Mesothelial cell of epicardium (in vitro differentiated cells): ENCODE measurements around the gene ARL14. TPM values are rescaled to one million over a fixed set of nuclear protein-coding genes. Genes with fewer than 3 reads are reported as not detected.

Experiments used
- DNase-seq, 2 experiments: peaks; one replicate each; pipeline ENCODE4 v3.0.0; 2021; ENCODE audit warnings: low spot score in 2 of 2; ENCODE audit not compliant: unreplicated experiment in 2 of 2
- H3K27ac Mint-ChIP-seq: 2 replicates; pipeline ENCODE4 v1.8.0; 2021; ENCODE audit warnings: mixed read lengths
- H3K27me3 Mint-ChIP-seq: 2 replicates; pipeline ENCODE4 v1.8.0; 2021; ENCODE audit warnings: low read depth, mixed read lengths
- H3K36me3 Mint-ChIP-seq: 2 replicates; pipeline ENCODE4 v1.8.0; 2021; ENCODE audit warnings: mixed read lengths
- H3K4me1 Mint-ChIP-seq: 2 replicates; pipeline ENCODE4 v1.8.0; 2021; ENCODE audit warnings: mixed read lengths
- H3K4me3 Mint-ChIP-seq: 2 replicates; pipeline ENCODE4 v1.8.0; 2021; ENCODE audit warnings: mild to moderate bottlenecking, moderate library complexity, mixed read lengths
- H3K9me3 Mint-ChIP-seq: 2 replicates; pipeline ENCODE4 v1.8.0; 2021; ENCODE audit warnings: mixed read lengths
- CTCF ChIP-seq: fragments of 200-600 bp; sonication (generic); IDR thresholded peaks from one replicate; pipeline ENCODE4 v1.5.0; 2021; ENCODE audit warnings: antibody characterized with exemption; ENCODE audit not compliant: unreplicated experiment
- total RNA-seq: library from RNA; stranded (reverse); gene quantifications from 3 replicates; pipeline ENCODE4 v1.2.1, GENCODE V29; 2021

The ARL14 gene
- total RNA-seq, 1 donor from 2014 or later: not detected

- no peak for TF ChIP-seq CTCF
- Mint-ChIP-seq H3K36me3 (no peaks in the 10 kb centered on the region), H3K27me3 (no peaks in the 10 kb centered on the region), H3K4me1 (peaks cover 2% of the 10 kb centered on the region), H3K9me3 (no peaks in the 10 kb centered on the region), H3K27ac (no peak overlapping the region), H3K4me3 (no peak overlapping the region)
- no peak for DNase-seq
Observed at GRCh38 chr3:160665784-160666526, 11.0 kb upstream of the ARL14 start.

GRCh38 chr3:160667452-160667851 lies 9.5 kb upstream of the ARL14 start:
- Mint-ChIP-seq H3K36me3 (no peaks in the 10 kb centered on the region), H3K4me1 (no peaks in the 10 kb centered on the region), H3K27ac (no peak overlapping the region), H3K27me3 (no peaks in the 10 kb centered on the region), H3K9me3 (no peaks in the 10 kb centered on the region), H3K4me3 (no peak overlapping the region)
- no peak for DNase-seq
- no peak for TF ChIP-seq CTCF

GRCh38 chr3:160668454-160668853 lies 8.5 kb upstream of the ARL14 start:
- no peaks in the 10 kb centered on the region for H3K9me3 Mint-ChIP-seq
- H3K36me3 Mint-ChIP-seq: no peaks in the 10 kb centered on the region
- H3K4me1 Mint-ChIP-seq: no peaks in the 10 kb centered on the region
- H3K27me3 Mint-ChIP-seq: no peaks in the 10 kb centered on the region
- H3K27ac Mint-ChIP-seq: no peak overlapping the region
- DNase-seq: no peak
- H3K4me3 Mint-ChIP-seq: no peak overlapping the region
- no peak for TF ChIP-seq CTCF

- peaks cover 5% of the 10 kb centered on the region for H3K4me1 Mint-ChIP-seq
- H3K4me3 Mint-ChIP-seq: no peak overlapping the region
- no peaks in the 10 kb centered on the region for H3K36me3 Mint-ChIP-seq
- DNase-seq: no peak
- no peak for TF ChIP-seq CTCF
- no peak overlapping the region for H3K27ac Mint-ChIP-seq
- H3K9me3 Mint-ChIP-seq: no peaks in the 10 kb centered on the region
- H3K27me3 Mint-ChIP-seq: no peaks in the 10 kb centered on the region
Observed at GRCh38 chr3:160671231-160671630, 5.7 kb upstream of the ARL14 start.

GRCh38 chr3:160671995-160672394 lies 5.0 kb upstream of the ARL14 start:
- no peak for DNase-seq
- no peak for TF ChIP-seq CTCF
- Mint-ChIP-seq H3K4me1 (peaks cover 10% of the 10 kb centered on the region), H3K36me3 (no peaks in the 10 kb centered on the region), H3K27me3 (no peaks in the 10 kb centered on the region), H3K9me3 (no peaks in the 10 kb centered on the region), H3K27ac (no peak overlapping the region), H3K4me3 (no peak overlapping the region)

- TF ChIP-seq CTCF: no peak
- Mint-ChIP-seq H3K4me3 (no peak overlapping the region), H3K9me3 (no peaks in the 10 kb centered on the region), H3K4me1 (peaks cover 19% of the 10 kb centered on the region), H3K36me3 (no peaks in the 10 kb centered on the region), H3K27me3 (no peaks in the 10 kb centered on the region), H3K27ac (no peak overlapping the region)
- no peak for DNase-seq
Observed at GRCh38 chr3:160673188-160673587, 3.8 kb upstream of the ARL14 start.
